ENCODE data around the gene TMEM208. TPM values are rescaled to one million over a fixed set of nuclear protein-coding genes. Genes with fewer than 3 reads are reported as not detected.
A peak's percentile ranks its signal among the peaks of the same experiment; 100 is the strongest.

TMEM208 gene
- total and polyA plus RNA-seq, 2 of the 13 experiments (the other 11 are each of a cell fraction or from before 2014, with no cell fraction given), result 58.8 to 72.9 TPM

DNA sequence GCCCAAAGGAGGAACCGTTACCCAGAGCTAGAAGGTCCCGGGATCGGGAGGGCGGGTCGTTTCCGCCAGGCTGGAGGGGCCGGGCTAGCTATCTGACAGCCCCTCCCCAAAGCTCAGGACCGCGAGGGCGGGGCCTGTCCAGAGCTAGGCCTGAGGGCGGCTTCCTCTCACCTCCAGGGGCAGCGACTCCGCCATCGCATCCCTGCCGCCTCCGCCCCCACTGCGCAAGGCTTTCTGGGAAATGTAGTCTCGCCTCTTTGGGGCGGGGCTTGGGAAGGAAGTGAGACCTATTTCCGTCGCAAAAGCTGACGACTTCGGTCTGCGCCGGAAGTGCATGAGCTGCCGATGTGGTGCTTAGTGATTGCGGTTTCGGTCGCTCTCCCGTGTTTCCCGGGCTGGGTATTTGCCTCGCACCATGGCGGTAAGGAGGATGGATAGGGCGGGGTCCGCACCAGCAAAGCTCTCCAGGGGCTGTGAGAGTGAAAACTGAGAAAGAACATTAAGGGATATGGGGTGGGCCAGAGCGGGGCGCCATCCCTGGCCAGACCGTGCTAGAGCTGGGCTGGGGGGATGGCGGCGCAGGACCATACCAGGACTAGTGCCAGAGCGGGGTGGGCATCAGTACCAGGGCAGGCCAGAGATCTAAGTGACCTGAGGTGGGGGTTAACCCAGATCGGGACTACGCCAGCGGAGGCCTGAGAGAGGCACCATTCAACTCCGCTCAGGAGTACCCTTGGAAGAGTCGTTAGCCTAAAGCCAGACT lies at the start of gene TMEM208 (continued):
- TF ChIP-seq RBM39 (IDR thresholded peaks at IDR 0.05; ENCODE audit: low read depth, low read length, poor library complexity, severe bottlenecking) (peak; percentile 77), TCF7 (IDR thresholded peaks at IDR 0.05; ENCODE audit: low read depth) (no peak), RXRB (CRISPR knock-in tag; IDR thresholded peaks at IDR 0.05; ENCODE audit: borderline replicate concordance) (peak; percentile 83), ZNF572 (CRISPR knock-in tag; IDR thresholded peaks at IDR 0.05) (peak; percentile 93), ZSCAN21 (CRISPR knock-in tag; IDR thresholded peaks at IDR 0.05; ENCODE audit: borderline replicate concordance) (peak; percentile 69), ARID2 (CRISPR knock-in tag; IDR thresholded peaks at IDR 0.05; ENCODE audit: borderline replicate concordance) (no peak), KDM1A (CRISPR knock-in tag; IDR thresholded peaks at IDR 0.05) (0 out of 2 replicates have a peak, but pooled peaks have one; percentile 41), ZNF451 (CRISPR knock-in tag; IDR thresholded peaks at IDR 0.05) (0 out of 2 replicates have a peak, but pooled peaks have one; percentile 55), ZNF530 (CRISPR knock-in tag; IDR thresholded peaks at IDR 0.05; ENCODE audit: low read depth) (no peak), CCDC6 (CRISPR knock-in tag; IDR thresholded peaks at IDR 0.05) (peak; percentile 92), ZBTB7A (CRISPR knock-in tag; IDR thresholded peaks at IDR 0.05) (0 out of 2 replicates have a peak, but pooled peaks have one; percentile 31), KDM2A (CRISPR knock-in tag; IDR thresholded peaks at IDR 0.05; ENCODE audit: borderline replicate concordance, low read depth) (peak; percentile 95), ZNF766 (CRISPR knock-in tag; IDR thresholded peaks at IDR 0.05; ENCODE audit: borderline replicate concordance) (peak; percentile 68; the same call in 1 of the 2 replicates), ZNF160 (CRISPR knock-in tag; IDR thresholded peaks at IDR 0.05) (peak; percentile 65; the same call in 1 of the 2 replicates)
- TF ChIP-seq, protein P1, sequence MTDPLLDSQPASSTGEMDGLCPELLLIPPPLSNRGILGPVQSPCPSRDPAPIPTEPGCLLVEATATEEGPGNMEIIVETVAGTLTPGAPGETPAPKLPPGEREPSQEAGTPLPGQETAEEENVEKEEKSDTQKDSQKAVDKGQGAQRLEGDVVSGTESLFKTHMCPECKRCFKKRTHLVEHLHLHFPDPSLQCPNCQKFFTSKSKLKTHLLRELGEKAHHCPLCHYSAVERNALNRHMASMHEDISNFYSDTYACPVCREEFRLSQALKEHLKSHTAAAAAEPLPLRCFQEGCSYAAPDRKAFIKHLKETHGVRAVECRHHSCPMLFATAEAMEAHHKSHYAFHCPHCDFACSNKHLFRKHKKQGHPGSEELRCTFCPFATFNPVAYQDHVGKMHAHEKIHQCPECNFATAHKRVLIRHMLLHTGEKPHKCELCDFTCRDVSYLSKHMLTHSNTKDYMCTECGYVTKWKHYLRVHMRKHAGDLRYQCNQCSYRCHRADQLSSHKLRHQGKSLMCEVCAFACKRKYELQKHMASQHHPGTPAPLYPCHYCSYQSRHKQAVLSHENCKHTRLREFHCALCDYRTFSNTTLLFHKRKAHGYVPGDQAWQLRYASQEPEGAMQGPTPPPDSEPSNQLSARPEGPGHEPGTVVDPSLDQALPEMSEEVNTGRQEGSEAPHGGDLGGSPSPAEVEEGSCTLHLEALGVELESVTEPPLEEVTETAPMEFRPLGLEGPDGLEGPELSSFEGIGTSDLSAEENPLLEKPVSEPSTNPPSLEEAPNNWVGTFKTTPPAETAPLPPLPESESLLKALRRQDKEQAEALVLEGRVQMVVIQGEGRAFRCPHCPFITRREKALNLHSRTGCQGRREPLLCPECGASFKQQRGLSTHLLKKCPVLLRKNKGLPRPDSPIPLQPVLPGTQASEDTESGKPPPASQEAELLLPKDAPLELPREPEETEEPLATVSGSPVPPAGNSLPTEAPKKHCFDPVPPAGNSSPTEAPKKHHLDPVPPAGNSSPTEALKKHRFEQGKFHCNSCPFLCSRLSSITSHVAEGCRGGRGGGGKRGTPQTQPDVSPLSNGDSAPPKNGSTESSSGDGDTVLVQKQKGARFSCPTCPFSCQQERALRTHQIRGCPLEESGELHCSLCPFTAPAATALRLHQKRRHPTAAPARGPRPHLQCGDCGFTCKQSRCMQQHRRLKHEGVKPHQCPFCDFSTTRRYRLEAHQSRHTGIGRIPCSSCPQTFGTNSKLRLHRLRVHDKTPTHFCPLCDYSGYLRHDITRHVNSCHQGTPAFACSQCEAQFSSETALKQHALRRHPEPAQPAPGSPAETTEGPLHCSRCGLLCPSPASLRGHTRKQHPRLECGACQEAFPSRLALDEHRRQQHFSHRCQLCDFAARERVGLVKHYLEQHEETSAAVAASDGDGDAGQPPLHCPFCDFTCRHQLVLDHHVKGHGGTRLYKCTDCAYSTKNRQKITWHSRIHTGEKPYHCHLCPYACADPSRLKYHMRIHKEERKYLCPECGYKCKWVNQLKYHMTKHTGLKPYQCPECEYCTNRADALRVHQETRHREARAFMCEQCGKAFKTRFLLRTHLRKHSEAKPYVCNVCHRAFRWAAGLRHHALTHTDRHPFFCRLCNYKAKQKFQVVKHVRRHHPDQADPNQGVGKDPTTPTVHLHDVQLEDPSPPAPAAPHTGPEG (CRISPR knock-in tag; IDR thresholded peaks at IDR 0.05), result peak; percentile 80; the same call in 1 of the 2 replicates
- TF ChIP-seq, protein P2, sequence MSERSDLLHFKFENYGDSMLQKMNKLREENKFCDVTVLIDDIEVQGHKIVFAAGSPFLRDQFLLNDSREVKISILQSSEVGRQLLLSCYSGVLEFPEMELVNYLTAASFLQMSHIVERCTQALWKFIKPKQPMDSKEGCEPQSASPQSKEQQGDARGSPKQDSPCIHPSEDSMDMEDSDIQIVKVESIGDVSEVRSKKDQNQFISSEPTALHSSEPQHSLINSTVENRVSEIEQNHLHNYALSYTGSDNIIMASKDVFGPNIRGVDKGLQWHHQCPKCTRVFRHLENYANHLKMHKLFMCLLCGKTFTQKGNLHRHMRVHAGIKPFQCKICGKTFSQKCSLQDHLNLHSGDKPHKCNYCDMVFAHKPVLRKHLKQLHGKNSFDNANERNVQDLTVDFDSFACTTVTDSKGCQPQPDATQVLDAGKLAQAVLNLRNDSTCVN (CRISPR knock-in tag; IDR thresholded peaks at IDR 0.05; ENCODE audit: borderline replicate concordance), result peak; percentile 83
- TF ChIP-seq, protein P3, sequence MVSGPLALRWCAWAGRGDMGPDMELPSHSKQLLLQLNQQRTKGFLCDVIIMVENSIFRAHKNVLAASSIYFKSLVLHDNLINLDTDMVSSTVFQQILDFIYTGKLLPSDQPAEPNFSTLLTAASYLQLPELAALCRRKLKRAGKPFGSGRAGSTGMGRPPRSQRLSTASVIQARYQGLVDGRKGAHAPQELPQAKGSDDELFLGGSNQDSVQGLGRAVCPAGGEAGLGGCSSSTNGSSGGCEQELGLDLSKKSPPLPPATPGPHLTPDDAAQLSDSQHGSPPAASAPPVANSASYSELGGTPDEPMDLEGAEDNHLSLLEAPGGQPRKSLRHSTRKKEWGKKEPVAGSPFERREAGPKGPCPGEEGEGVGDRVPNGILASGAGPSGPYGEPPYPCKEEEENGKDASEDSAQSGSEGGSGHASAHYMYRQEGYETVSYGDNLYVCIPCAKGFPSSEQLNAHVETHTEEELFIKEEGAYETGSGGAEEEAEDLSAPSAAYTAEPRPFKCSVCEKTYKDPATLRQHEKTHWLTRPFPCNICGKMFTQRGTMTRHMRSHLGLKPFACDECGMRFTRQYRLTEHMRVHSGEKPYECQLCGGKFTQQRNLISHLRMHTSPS (CRISPR knock-in tag; IDR thresholded peaks at IDR 0.05; ENCODE audit: low read depth), result peak; percentile 69; the same call in 1 of the 2 replicates
- TF ChIP-seq, protein P4, sequence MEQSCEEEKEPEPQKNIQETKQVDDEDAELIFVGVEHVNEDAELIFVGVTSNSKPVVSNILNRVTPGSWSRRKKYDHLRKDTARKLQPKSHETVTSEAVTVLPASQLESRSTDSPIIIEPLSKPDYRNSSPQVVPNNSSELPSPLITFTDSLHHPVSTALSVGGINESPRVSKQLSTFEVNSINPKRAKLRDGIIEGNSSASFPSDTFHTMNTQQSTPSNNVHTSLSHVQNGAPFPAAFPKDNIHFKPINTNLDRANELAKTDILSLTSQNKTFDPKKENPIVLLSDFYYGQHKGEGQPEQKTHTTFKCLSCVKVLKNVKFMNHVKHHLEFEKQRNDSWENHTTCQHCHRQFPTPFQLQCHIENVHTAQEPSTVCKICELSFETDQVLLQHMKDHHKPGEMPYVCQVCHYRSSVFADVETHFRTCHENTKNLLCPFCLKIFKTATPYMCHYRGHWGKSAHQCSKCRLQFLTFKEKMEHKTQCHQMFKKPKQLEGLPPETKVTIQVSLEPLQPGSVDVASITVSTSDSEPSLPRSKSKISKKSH (CRISPR knock-in tag; IDR thresholded peaks at IDR 0.05; ENCODE audit: borderline replicate concordance), result peak; percentile 37; the same call in 1 of the 2 replicates

Data from HepG2 (cell line).